Measurements from ENCODE around the gene HOXC10.

Gene HOXC10

GRCh38 chr12:53976172-53976822 lies 8.6 kb upstream of the HOXC10 start:
- Histone ChIP-seq H3K79me1 (ENCODE audit: low read length) (no peaks in the 10 kb centered on the region), H4K8ac (ENCODE audit: low read depth, low read length) (no peak overlapping the region), H2AK5ac (ENCODE audit: low read length) (no peak overlapping the region), H2BK120ac (ENCODE audit: insufficient read depth, low read length, poor library complexity) (no peak overlapping the region), H3K27ac (ENCODE audit: low read depth, low read length) (no peak overlapping the region), H3K18ac (ENCODE audit: low read length) (no peak overlapping the region), H3K4me2 (ENCODE audit: low read length) (no peak overlapping the region), H3K36me3 (ENCODE audit: control insufficient read depth in 1 of 2, insufficient read depth in 2 of 2, low read length in 2 of 2) (no peaks in the 10 kb centered on the region), H3K27me3 (ENCODE audit: insufficient read depth, low read length) (peaks cover 87% of the 10 kb centered on the region), H3K4me3 (ENCODE audit: low read depth, low read length) (no peak overlapping the region), H3K4me1 (ENCODE audit: control insufficient read depth in 1 of 2, insufficient read depth in 2 of 2, low read length in 2 of 2) (peaks cover 2 to 5% of the 10 kb centered on the region in 2 experiments), H4K12ac (ENCODE audit: low read depth, low read length) (no peak overlapping the region), H3K14ac (ENCODE audit: low read length) (no peak overlapping the region), H3K4ac (ENCODE audit: low read depth, low read length) (no peak overlapping the region), H3K79me2 (ENCODE audit: control insufficient read depth, insufficient read depth, low read length, poor library complexity) (no peaks in the 10 kb centered on the region), H2BK5ac (ENCODE audit: low read depth, low read length, poor library complexity) (no peak overlapping the region), H3K9ac (ENCODE audit: low read length) (no peak overlapping the region), H3K23ac (ENCODE audit: low read length) (no peak overlapping the region), H2AFZ (ENCODE audit: insufficient read depth, low read length, poor library complexity) (no peak overlapping the region), H4K91ac (ENCODE audit: low read depth, low read length) (no peak overlapping the region), H2BK12ac (ENCODE audit: low read length) (no peak overlapping the region), H3K9me3 (ENCODE audit: insufficient read depth, low read depth, low read length) (peaks cover 24% of the 10 kb centered on the region)
- DNase-seq: no peak
- WGBS (ENCODE audit: extremely low coverage, insufficient coverage, insufficient read length): no CpG with 5 or more reads among the region's 21 CpGs

DNA sequence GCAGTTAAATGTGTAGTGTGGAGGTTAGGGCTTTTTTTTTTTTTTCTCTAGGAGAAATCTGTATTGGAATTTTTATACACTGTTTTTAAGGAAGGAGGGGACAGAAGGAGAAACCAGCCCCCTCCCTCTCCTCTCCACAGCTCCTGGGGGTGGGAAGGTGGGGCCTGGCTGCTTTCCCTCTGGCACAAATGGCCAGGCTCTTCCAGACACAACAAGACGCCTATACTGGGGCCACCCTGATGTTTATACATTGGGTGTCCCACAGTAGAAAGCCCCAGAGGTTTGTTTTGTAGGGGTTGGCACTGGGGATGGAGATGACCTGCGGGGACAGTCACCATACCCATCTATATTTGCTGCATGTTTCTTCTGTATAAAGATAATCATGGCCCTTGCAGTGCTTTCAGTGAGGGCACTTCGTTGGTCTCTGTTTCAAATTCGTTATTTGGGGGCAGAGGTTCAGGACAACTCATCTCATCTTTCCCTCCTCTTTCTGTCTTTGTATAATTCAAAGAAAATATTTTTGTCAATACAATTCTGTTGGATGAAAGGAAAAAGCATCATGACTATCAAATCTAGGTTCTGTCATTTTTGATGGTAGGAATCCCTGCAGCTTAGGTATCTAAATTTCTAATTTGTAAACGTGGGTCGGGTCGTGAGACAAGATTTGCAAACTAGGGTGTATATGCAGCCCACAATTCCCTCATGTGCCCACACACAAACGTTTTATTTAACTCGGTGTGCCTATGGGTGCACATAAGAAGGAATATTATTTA lies 7.9 kb upstream of the HOXC10 start:
- H4K91ac ChIP-seq (ENCODE audit: low read depth, low read length): no peak overlapping the region
- H3K9ac ChIP-seq (ENCODE audit: low read length): no peak overlapping the region
- no peak overlapping the region for H2BK12ac ChIP-seq (ENCODE audit: low read length)
- H3K4ac ChIP-seq (ENCODE audit: low read depth, low read length): no peak overlapping the region
- H3K79me2 ChIP-seq (ENCODE audit: control insufficient read depth, insufficient read depth, low read length, poor library complexity): no peaks in the 10 kb centered on the region
- H4K8ac ChIP-seq (ENCODE audit: low read depth, low read length): no peak overlapping the region
- H2AK5ac ChIP-seq (ENCODE audit: low read length): no peak overlapping the region
- H3K27ac ChIP-seq (ENCODE audit: low read depth, low read length): no peak overlapping the region
- no peak overlapping the region for H2BK120ac ChIP-seq (ENCODE audit: insufficient read depth, low read length, poor library complexity)
- no peak for DNase-seq
- no peak overlapping the region for H2AFZ ChIP-seq (ENCODE audit: insufficient read depth, low read length, poor library complexity)
- H3K4me2 ChIP-seq (ENCODE audit: low read length): no peak overlapping the region
- H3K23ac ChIP-seq (ENCODE audit: low read length): no peak overlapping the region
- H3K4me3 ChIP-seq (ENCODE audit: low read depth, low read length): no peak overlapping the region
- H3K79me1 ChIP-seq (ENCODE audit: low read length): no peaks in the 10 kb centered on the region
- WGBS (ENCODE audit: extremely low coverage, insufficient coverage, insufficient read length): no CpG with 5 or more reads among the region's 9 CpGs
- H3K36me3 ChIP-seq (ENCODE audit: control insufficient read depth in 1 of 2, insufficient read depth in 2 of 2, low read length in 2 of 2): no peaks in the 10 kb centered on the region
- no peak overlapping the region for H4K12ac ChIP-seq (ENCODE audit: low read depth, low read length)
- peaks cover 2 to 5% of the 10 kb centered on the region in 2 experiments for H3K4me1 ChIP-seq (ENCODE audit: control insufficient read depth in 1 of 2, insufficient read depth in 2 of 2, low read length in 2 of 2)
- H3K18ac ChIP-seq (ENCODE audit: low read length): no peak overlapping the region
- H3K14ac ChIP-seq (ENCODE audit: low read length): no peak overlapping the region
- peaks cover 89% of the 10 kb centered on the region for H3K27me3 ChIP-seq (ENCODE audit: insufficient read depth, low read length)
- H3K9me3 ChIP-seq (ENCODE audit: insufficient read depth, low read depth, low read length): peaks cover 22% of the 10 kb centered on the region
- H2BK5ac ChIP-seq (ENCODE audit: low read depth, low read length, poor library complexity): no peak overlapping the region

DNA sequence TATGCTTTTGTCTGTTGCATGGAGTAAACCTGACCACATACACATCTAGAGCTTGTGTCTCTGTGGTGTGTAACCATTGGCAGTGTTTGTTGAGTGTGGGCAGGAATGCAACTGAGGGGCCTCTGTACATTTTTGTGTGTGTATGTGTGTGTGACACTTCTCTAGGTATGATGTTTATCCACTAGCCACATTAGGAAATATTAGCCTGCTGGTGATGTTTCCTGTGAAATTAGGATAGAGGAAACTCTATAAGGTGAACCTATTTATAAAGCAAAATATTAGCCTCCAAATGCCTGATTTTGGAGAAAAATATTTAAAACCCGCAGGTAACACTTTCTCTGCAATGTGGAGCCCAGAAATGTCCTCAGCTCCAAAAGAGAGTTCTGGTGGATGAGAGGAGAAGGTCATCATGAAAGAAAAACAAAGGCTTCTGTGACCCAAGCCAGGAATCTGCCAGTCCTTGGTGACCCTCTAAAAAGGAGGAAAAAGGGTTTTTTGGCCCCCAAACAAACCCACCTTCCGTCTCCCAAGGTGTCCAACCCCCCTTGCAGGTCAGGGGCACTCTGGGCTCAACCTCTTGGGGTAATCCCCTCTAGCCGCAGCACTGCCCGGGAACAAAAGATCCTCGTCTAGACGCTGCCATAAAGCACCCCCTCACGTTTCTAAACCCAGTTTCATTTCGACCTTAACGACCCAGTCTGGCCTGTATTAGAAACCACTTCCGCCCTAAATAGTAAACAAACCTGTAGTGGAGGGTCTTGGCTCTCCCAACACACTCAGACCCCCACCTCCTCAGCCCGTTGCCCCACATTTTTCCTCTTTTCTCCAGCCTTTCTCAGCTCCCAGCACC lies 7.1 kb upstream of the HOXC10 start:
- Histone ChIP-seq H3K23ac (ENCODE audit: low read length) (no peak overlapping the region), H4K8ac (ENCODE audit: low read depth, low read length) (no peak overlapping the region), H3K4me1 (ENCODE audit: control insufficient read depth in 1 of 2, insufficient read depth in 2 of 2, low read length in 2 of 2) (peaks cover 2 to 5% of the 10 kb centered on the region in 2 experiments), H2AK5ac (ENCODE audit: low read length) (no peak overlapping the region), H3K4ac (ENCODE audit: low read depth, low read length) (no peak overlapping the region), H4K91ac (ENCODE audit: low read depth, low read length) (no peak overlapping the region), H2BK120ac (ENCODE audit: insufficient read depth, low read length, poor library complexity) (no peak overlapping the region), H3K14ac (ENCODE audit: low read length) (no peak overlapping the region), H2AFZ (ENCODE audit: insufficient read depth, low read length, poor library complexity) (no peak overlapping the region), H3K4me2 (ENCODE audit: low read length) (no peak overlapping the region), H2BK5ac (ENCODE audit: low read depth, low read length, poor library complexity) (no peak overlapping the region), H3K27me3 (ENCODE audit: insufficient read depth, low read length) (peaks cover 89% of the 10 kb centered on the region), H3K9ac (ENCODE audit: low read length) (no peak overlapping the region), H3K36me3 (ENCODE audit: control insufficient read depth in 1 of 2, insufficient read depth in 2 of 2, low read length in 2 of 2) (no peaks in the 10 kb centered on the region), H3K9me3 (ENCODE audit: insufficient read depth, low read depth, low read length) (peaks cover 25% of the 10 kb centered on the region), H3K4me3 (ENCODE audit: low read depth, low read length) (no peak overlapping the region), H3K79me1 (ENCODE audit: low read length) (no peaks in the 10 kb centered on the region), H3K18ac (ENCODE audit: low read length) (no peak overlapping the region), H2BK12ac (ENCODE audit: low read length) (no peak overlapping the region), H3K27ac (ENCODE audit: low read depth, low read length) (no peak overlapping the region), H3K79me2 (ENCODE audit: control insufficient read depth, insufficient read depth, low read length, poor library complexity) (no peaks in the 10 kb centered on the region), H4K12ac (ENCODE audit: low read depth, low read length) (no peak overlapping the region)
- no peak for DNase-seq
- no CpG with 5 or more reads among the region's 11 CpGs for WGBS (ENCODE audit: extremely low coverage, insufficient coverage, insufficient read length)

DNA sequence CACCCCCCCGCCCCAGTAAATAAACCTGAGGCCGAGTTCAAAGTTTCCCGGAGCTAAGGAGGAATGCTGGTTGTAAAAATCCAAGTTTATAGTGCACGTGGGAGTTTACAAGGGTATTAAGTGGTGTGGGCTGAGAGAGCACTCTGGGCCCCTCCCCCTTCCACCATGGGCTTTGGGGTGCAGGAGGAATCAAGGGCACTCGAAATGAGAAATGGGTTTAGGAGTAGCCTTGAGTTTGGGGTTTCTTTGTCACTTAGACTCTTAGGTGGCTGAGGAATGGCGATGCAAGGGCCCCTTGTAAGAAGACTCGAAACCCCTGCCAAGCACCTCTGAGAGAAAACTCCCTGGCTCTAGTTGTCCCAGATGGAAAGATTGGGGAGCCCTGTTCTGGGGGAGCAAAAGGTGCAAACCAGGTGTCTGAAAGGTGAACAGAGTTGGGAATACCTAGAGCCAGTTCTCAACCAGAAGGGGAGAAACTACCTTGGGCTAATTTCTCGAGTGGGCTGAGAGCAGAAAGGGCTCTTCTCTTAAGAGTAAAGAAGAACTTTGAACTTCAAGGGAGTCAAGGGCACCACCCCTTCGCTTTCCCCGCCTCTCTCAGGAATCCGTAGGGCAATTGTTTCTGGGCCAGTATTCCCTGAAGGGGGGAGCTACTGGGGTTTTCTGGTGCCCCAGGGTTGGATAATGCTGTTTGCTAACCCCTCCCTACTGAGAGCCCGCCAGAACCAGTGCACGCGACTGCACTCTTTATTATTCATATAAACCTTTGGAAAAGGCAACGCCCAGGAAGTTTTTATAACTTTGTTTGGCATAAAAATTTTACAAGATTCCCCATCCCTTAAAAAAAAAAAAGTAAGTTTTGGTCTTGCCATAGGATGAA lies 6.2 kb upstream of the HOXC10 start:
- Histone ChIP-seq H3K79me2 (ENCODE audit: control insufficient read depth, insufficient read depth, low read length, poor library complexity) (no peaks in the 10 kb centered on the region), H3K4me2 (ENCODE audit: low read length) (no peak overlapping the region), H3K14ac (ENCODE audit: low read length) (no peak overlapping the region), H3K36me3 (ENCODE audit: control insufficient read depth in 1 of 2, insufficient read depth in 2 of 2, low read length in 2 of 2) (no peaks in the 10 kb centered on the region), H3K4ac (ENCODE audit: low read depth, low read length) (no peak overlapping the region), H3K18ac (ENCODE audit: low read length) (no peak overlapping the region), H2BK5ac (ENCODE audit: low read depth, low read length, poor library complexity) (no peak overlapping the region), H4K91ac (ENCODE audit: low read depth, low read length) (no peak overlapping the region), H3K27ac (ENCODE audit: low read depth, low read length) (no peak overlapping the region), H3K9ac (ENCODE audit: low read length) (no peak overlapping the region), H2BK12ac (ENCODE audit: low read length) (no peak overlapping the region), H2AK5ac (ENCODE audit: low read length) (no peak overlapping the region), H4K12ac (ENCODE audit: low read depth, low read length) (no peak overlapping the region), H3K4me1 (ENCODE audit: control insufficient read depth in 1 of 2, insufficient read depth in 2 of 2, low read length in 2 of 2) (peaks cover 2 to 5% of the 10 kb centered on the region in 2 experiments), H2BK120ac (ENCODE audit: insufficient read depth, low read length, poor library complexity) (no peak overlapping the region), H4K8ac (ENCODE audit: low read depth, low read length) (no peak overlapping the region), H3K79me1 (ENCODE audit: low read length) (no peaks in the 10 kb centered on the region), H2AFZ (ENCODE audit: insufficient read depth, low read length, poor library complexity) (no peak overlapping the region), H3K27me3 (ENCODE audit: insufficient read depth, low read length) (peaks cover 89% of the 10 kb centered on the region), H3K4me3 (ENCODE audit: low read depth, low read length) (no peak overlapping the region), H3K23ac (ENCODE audit: low read length) (no peak overlapping the region), H3K9me3 (ENCODE audit: insufficient read depth, low read depth, low read length) (peaks cover 24% of the 10 kb centered on the region)
- no peak for DNase-seq
- no CpG with 5 or more reads among the region's 15 CpGs for WGBS (ENCODE audit: extremely low coverage, insufficient coverage, insufficient read length)

Data from trophoblast cell (in vitro differentiated cells and primary cell).